Stomach (tissue), 9 donors: ENCODE measurements around the gene CUL9. TPM values are rescaled to one million over a fixed set of nuclear protein-coding genes. Genes with fewer than 3 reads are reported as not detected.

Experiments
- DNase-seq, 2 donors: peaks; one replicate each; pipeline versions ENCODE4 v3.0.0 to v3.0.0-alpha.2; 2013 to 2019
- H3K27ac ChIP-seq, 5 donors: fragments of 200-600 bp in 4 of 5; sonication (generic) in 4 of 5; one replicate each; pipeline ENCODE4 v1.5.1; 2013 to 2019; ENCODE audit warnings: mild to moderate bottlenecking in 1 of 5, moderate library complexity in 1 of 5
- H3K27me3 ChIP-seq, 3 donors: fragments of 200-600 bp; sonication (generic); one replicate each; pipeline ENCODE4 v1.5.1; 2017 to 2019; ENCODE audit warnings: mixed run types in 1 of 3
- H3K36me3 ChIP-seq, 4 donors: fragments of 200-600 bp; sonication (generic); 1 replicate in 3 of 4; 2 replicates in 1 of 4; pipeline ENCODE4 v1.5.1; 2016 to 2019
- H3K4me1 ChIP-seq, 4 donors: fragments of 200-600 bp; sonication (generic); one replicate each; pipeline ENCODE4 v1.5.1; 2016 to 2019
- H3K4me3 ChIP-seq, 4 donors: fragments of 200-600 bp; sonication (generic) in 3 of 4; one replicate each; pipeline ENCODE4 v1.5.1; 2016 to 2019; ENCODE audit warnings: mild to moderate bottlenecking in 1 of 4
- H3K9me3 ChIP-seq, 4 donors: fragments of 200-600 bp; sonication (generic); one replicate each; pipeline ENCODE4 v1.5.1; 2016 to 2019
- CTCF ChIP-seq, 7 experiments: fragments of 450-650 bp in 4 of 7; fragments of 200-600 bp in 3 of 7; sonication (generic) in 3 of 7; IDR thresholded peaks; one replicate each; pipeline ENCODE4 v1.5.1; 2016 to 2019; ENCODE audit warnings: antibody characterized with exemption in 7 of 7, control low read depth in 2 of 7, mild to moderate bottlenecking in 1 of 7
- EP300 ChIP-seq: sonication (generic); formaldehyde crosslinking; IDR thresholded peaks from one replicate; pipeline ENCODE4 v1.6.1; 2017; ENCODE audit warnings: antibody characterized with exemption
- POLR2A ChIP-seq, 4 donors: fragments of 450-650 bp; IDR thresholded peaks; one replicate each; pipeline ENCODE4 v1.6.1; 2016; ENCODE audit warnings: antibody characterized with exemption in 4 of 4, control low read depth in 2 of 4, mild to moderate bottlenecking in 1 of 4, moderate library complexity in 1 of 4
- POLR2AphosphoS5 ChIP-seq, 3 donors: sonication (generic); formaldehyde crosslinking; IDR thresholded peaks; one replicate each; pipeline ENCODE4 v1.6.1; 2016; ENCODE audit warnings: antibody characterized with exemption in 3 of 3
- WGBS, 5 donors: extraction: QIAGEN DNeasy Blood & Tissue Kit in 3 of 5; methylation state at CpG; one replicate each; pipeline versions ENCODE4 v1.1.5 to v1.1.7; 2013 to 2018; 5-methylcytosine and 5-hydroxymethylcytosine counted together
- intact Hi-C: fragments of 100-400 bp; cut with DNase I; formaldehyde crosslinking; loops from one replicate; pipeline ENCODE4 v1.15.1; 2023; ENCODE audit warnings: low total_unique reads
- polyA plus RNA-seq, 3 donors: library from polyadenylated mRNA; stranded (reverse); fragments of 200-250 nt; gene quantifications; one replicate each; pipeline ENCODE4 v1.2.3, GENCODE V29; 2013
- total RNA-seq, 5 donors: library from RNA; depleted of rRNA; stranded (reverse); fragments of >200 nt; gene quantifications; one replicate each; pipeline versions ENCODE4 v1.1.0 to v1.2.3, GENCODE V29; 2014 to 2016
- donor health status: healthy with polysubstance abuse.
- donor health status: Bipolar disorder and iron deficiency.
- donor health status: healthy.

Gene CUL9
- total and polyA plus RNA-seq, 8 donors: 22.8 to 120 (median 45.0) TPM

- TF ChIP-seq EP300 (no peak), CTCF (IDR thresholded peaks at IDR 0.05) (no peak), POLR2A (IDR thresholded peaks at IDR 0.05) (no peak), POLR2AphosphoS5 (IDR thresholded peaks at IDR 0.05) (no peak)
- no peaks in the 10 kb centered on the region for H3K4me1 ChIP-seq
- no peak overlapping the region for H3K4me3 ChIP-seq
- H3K9me3 ChIP-seq: no peaks in the 10 kb centered on the region
- no peak for DNase-seq
- H3K27me3 ChIP-seq: no peaks in the 10 kb centered on the region
- 88 to 96% (median 94%) methylated on average over 6 to 8 of the region's 8 CpGs for WGBS, 5 donors
- intact Hi-C loops: no loop called here
- H3K36me3 ChIP-seq: peaks cover 15 to 71% (median 64%) of the 10 kb centered on the region in 4 donors
- H3K27ac ChIP-seq: no peak overlapping the region
Measured at GRCh38 chr6:43215066-43215465, 33.1 kb downstream of the CUL9 start.

DNA sequence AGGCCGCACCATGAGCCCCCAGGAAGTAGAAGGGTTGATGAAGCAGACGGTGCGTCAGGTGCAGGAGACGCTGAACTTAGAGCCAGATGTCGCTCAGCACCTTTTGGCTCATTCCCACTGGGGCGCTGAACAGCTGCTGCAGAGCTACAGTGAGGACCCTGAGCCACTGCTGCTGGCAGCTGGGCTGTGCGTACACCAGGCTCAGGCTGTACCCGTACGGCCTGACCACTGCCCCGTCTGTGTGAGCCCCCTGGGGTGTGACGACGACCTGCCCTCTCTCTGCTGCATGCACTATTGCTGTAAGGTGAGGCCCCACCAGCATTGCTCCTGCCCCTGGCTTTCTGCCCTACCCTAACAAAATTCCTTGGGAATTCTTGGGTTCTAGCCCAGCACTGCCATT is 34.2 kb downstream of the CUL9 start:
- intact Hi-C loops: no loop called here
- Histone ChIP-seq H3K27me3 (no peaks in the 10 kb centered on the region), H3K36me3 (peaks cover 25 to 83% (median 75%) of the 10 kb centered on the region in 4 donors), H3K27ac (no peak overlapping the region), H3K4me3 (no peak overlapping the region), H3K4me1 (no peaks in the 10 kb centered on the region), H3K9me3 (no peaks in the 10 kb centered on the region)
- no peak for DNase-seq
- 90 to 98% (median 91%) methylated on average over 10 to 12 of the region's 12 CpGs for WGBS, 5 donors
- TF ChIP-seq EP300 (no peak), POLR2AphosphoS5 (IDR thresholded peaks at IDR 0.05) (no peak), POLR2A (IDR thresholded peaks at IDR 0.05) (no peak), CTCF (IDR thresholded peaks at IDR 0.05) (no peak)

- TF ChIP-seq POLR2A (IDR thresholded peaks at IDR 0.05) (no peak), CTCF (IDR thresholded peaks at IDR 0.05) (no peak), EP300 (no peak), POLR2AphosphoS5 (IDR thresholded peaks at IDR 0.05) (no peak)
- intact Hi-C loops: no loop called here
- H3K27me3 ChIP-seq: no peaks in the 10 kb centered on the region
- WGBS, 5 donors: 79 to 90% (median 88%) methylated on average over 5 of the region's 5 CpGs
- H3K4me3 ChIP-seq: no peak overlapping the region
- no peak overlapping the region for H3K27ac ChIP-seq
- DNase-seq: no peak
- no peaks in the 10 kb centered on the region for H3K9me3 ChIP-seq
- H3K36me3 ChIP-seq: peaks cover 25 to 94% (median 84%) of the 10 kb centered on the region in 4 donors
- H3K4me1 ChIP-seq: peaks cover 0 to 6% (median 0%) of the 10 kb centered on the region in 4 donors
Measured at GRCh38 chr6:43217351-43217750, 35.4 kb downstream of the CUL9 start.

DNA sequence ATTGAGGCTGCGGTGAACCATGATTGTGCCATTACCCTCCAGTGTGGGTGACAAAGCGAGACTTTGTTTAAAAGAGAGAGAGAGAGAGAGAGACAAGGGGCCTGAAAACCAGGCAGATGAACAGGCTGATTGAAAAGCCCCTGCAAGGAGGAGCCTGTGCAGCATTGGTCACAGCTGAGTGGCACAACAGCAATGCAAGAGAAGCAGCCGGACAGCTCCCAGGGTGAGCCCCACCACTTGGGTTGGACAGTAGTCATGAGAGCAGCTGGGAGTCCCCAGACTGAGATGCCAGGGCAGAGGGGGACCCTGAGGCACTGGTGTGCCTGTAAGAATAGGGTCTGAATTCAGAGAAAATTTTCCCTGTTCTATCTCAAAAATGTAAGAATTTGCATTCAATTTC is 37.1 kb downstream of the CUL9 start:
- peaks cover 25 to 96% (median 87%) of the 10 kb centered on the region in 4 donors for H3K36me3 ChIP-seq
- no peak overlapping the region for H3K4me3 ChIP-seq
- no peak for DNase-seq
- TF ChIP-seq POLR2A (IDR thresholded peaks at IDR 0.05) (no peak), POLR2AphosphoS5 (IDR thresholded peaks at IDR 0.05) (no peak), EP300 (no peak), CTCF (IDR thresholded peaks at IDR 0.05) (no peak)
- WGBS, 5 donors: 90 to 97% (median 96%) methylated on average over 3 of the region's 3 CpGs
- H3K4me1 ChIP-seq: peaks cover 0 to 9% (median 0%) of the 10 kb centered on the region in 4 donors
- H3K27me3 ChIP-seq: no peaks in the 10 kb centered on the region
- intact Hi-C loops: no loop called here
- no peak overlapping the region for H3K27ac ChIP-seq
- H3K9me3 ChIP-seq: no peaks in the 10 kb centered on the region
